Stimulated activated CD4-positive, alpha-beta T cell treated with anti-CD3 and anti-CD28 coated beads, Interleukin-1b, Interleukin-23, amount 100 ng/mL, for 1 hour (primary cell): ENCODE results near the gene ADRB1.

ENCODE experiments used
- DNase-seq, 2 donors: peaks; one replicate each; pipeline ENCODE4 v3.0.0-alpha.2; 2020; ENCODE audit warnings: low read depth in 2 of 2

ADRB1 gene

DNA sequence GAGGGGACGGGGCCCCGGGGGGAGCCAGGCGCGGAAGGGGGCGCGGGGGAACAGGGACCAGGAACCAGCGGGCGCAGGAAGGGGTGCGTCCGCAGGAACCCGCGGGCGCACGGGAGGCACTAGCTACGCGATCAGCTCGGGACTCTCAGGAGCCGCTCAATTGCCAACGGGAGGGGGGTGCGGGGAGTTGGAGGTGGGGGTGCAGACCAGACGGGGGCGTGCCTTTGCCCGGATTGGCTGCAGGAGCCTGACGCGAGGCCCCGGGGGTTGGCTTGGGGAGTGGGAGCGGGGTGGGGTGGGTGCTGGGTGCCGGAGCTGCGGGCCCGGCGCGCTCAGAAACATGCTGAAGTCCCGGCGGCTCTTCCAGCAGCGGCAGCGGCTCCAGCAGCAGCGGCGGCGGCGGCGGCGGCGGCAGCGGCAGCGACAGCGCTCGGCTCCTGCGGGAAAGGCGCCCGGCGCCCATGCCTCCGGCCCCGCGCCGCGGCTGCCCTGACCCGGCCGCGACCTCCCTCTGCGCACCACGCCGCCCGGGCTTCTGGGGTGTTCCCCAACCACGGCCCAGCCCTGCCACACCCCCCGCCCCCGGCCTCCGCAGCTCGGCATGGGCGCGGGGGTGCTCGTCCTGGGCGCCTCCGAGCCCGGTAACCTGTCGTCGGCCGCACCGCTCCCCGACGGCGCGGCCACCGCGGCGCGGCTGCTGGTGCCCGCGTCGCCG, at the start of gene ADRB1:
Gene ADRB1, plus strand, starts transcription at position 335 of the 715 bp plus-strand sequence. Its CDS starts 267 bp downstream, at position 602.
- DNase-seq, result no peak

DNA sequence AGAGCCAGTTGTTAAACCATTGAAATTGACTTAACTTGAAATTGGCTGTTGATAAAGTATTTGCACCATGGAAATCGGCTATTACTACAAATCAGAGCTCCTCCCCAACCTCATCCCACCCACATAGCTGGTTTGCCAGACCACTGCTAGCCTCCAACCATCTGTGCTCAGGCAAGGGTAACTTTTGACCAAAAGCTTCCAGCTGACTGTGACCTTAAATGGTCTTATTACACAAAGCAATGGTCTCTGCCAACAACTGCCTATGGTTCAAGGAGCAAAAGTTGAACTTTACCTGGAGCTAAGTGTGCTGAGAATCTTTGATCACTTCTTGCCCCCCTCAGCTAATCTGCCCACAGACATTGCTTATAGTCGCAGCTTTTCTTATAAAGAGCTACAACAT, 48.5 kb upstream of the ADRB1 start:
- no peak for DNase-seq

DNA sequence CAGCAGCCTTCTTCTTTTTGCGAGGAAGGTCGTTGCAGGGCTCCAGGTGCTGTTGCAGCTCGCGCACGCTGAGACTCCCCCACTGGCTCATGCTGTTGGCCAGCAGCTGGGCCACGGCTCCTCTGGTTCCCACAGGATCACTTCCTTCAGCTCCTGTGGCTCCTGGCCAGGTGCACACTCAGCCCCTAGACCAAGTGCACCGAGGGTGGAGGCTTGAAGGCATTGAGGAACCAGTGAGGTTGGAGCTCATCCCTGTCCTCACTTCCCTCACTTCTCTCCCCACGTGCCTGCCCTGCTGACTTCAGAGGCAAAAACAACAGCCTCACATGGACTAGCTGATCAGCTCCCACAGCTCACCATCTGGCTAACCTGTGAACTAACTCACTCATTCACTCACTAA, 46.2 kb upstream of the ADRB1 start:
- no peak for DNase-seq

DNA sequence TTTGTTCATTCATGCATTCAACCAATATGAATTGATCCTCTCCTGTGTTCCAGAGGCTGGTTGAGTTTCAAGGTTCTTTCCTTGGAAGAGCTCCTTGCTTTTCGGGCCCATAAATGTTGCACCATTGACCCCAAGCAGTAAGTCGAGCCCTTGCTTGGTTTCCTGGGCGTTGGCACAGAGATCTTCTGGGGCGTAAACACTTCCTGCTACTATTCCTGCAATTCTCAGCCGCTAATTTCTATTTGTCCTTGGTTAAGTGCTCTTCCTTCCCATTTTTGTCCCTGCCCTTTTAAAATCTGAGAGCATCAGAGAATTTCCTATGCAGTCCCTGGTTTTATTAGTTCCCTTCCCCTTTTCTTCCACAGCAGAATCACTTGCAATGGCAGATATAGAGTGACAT, 44.1 kb upstream of the ADRB1 start:
- DNase-seq, result no peak

DNA sequence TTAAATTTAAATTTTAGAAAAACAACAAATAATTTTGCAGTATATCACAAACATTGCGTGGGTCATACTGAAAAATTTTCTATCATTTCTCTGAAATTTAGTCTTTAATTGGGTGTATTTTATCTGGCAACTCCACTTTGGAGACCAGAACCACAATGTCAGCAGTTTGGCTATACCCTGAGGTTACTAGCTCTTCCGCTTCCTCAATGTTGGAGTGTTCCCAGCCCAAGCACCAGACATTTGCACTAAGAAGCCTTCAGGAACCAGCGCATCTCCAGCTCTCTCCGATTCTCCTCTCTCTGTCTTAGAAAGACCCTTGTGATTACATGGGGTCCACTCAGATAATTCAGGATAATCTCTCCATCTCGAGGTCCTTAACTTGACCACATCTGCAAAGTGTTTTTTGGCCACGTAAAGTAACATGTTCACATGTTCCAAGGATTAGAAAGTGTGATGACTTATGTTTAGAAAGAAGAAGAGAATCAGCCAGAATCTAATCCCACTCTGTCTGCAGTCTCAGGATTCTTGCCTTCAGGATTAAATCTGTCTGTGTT, 43.1 kb upstream of the ADRB1 start:
- DNase-seq, result no peak

DNA sequence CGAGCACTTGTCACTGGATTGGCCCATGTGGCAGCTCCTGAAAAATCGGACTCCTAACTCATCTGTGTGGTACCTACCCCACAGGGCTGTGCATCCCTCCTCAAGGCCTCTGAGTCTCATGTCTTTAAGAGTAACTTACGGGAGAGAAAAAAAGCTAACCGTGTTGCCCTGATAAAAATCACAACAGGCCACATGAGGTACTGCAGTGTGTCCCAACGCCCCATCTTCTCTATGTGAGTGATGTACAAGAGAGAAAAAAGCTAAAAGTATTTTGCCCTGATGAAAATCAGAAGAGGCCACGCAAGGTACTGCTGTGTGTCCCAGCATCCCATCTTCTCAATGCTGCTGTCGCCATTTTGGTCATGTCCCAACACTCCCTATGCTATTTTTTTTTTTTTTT, 41.2 kb upstream of the ADRB1 start:
- no peak for DNase-seq

DNA sequence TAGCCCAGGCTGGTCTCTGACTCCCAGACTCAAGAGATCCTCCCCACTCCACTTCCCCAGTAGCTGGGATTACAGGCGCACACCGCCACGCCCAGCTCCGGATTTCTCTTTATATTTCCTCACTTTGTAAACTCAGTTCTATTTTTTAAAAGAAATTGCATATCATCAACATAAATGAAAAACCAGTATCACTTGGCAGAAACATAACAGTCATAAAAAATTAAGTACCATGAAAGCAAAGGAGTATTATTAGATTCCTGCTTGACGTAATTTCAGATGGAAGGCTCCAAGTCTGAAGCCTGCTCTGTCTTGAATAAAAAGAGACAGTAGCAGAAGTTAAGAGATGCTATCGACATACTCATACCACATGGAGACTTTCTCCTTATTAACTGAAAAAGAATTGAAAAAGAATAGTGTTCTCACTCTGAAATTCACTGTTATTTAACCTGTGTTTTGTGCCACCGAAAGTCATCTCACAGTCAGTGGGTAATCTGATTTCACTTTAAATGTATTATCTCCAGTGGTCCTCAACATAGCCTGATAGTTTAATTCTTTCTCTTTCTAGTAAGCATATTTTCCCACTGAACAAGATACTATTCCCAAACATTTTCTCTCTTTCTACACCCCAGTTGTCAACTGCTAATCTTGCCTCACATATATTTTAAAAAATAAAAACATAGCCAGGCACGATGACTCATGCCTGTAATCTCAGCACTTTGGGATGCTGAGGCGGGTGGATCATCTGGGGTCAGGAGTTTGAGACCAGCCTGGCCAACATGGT, 40.3 kb upstream of the ADRB1 start:
- no peak for DNase-seq

DNA sequence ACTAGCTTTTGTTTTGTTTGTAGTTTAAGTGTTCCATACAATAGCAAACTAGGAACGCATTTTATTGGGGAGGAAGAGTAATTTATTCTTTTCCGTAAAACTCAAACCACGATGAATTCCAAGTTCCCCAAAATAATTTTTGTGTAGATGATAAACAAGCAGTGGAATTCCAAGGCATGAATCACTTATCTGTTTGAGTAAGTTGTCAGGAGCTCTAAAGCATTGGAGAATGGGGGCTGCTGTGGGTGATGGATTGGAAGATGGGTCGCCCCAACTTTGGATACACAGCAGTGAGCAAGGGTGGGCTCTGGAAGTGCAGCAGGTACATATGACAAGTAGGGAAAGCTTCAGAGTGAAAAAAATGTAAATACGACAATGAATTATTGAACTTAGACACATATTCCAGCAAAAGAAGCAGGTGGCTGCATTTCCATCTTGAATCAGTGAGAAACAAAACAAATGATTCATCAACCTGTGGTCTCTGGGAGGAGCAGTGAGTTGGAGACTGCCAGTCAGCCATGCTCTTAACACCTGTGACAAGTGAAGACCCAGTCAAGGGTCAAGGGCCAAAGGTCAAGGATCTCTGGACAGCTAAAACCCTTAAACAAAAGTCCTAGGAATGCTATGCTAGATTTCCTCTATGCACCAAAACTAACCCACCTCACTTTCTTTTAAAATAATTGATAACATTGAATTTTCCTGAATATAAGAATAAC, 34.2 kb upstream of the ADRB1 start:
- DNase-seq, result no peak

DNA sequence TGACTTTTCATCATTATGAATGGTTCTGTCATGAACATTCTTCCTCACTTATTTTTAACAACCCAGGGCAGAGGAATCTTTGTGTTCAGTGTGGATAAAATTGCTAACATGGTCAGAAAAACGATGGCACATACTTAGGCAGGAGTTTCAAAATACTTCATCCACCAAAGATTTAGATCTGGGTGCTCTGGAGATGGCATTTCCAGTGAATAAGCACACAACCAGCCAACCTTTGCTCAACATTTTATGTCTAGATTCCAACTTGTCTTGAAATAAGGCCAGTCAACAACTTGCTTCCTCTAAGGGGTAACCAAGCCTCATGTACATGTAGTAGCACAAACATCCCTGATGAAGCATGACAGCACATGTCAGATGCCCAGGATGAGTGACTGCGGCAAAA, 33.4 kb upstream of the ADRB1 start:
- DNase-seq, result no peak

DNA sequence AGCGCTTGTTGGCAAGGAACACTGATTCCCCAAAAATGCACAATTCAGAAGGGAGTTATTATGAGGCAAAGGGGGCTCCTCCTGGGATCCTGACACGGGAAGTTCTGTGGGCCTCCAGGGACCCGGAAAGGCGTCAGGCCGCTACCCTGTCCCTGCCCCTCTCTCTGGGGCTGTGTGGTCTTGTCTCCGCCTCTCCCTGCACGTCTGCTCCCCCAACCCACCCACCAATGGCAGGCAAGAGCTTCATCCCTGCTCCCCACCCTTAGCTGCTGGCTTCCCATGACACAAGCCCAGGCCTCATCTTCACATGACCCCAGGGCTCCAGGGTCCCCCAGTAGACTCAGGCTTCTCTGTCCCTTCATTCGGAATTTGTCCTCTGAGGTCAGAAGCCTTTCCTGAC, 31.0 kb upstream of the ADRB1 start:
- DNase-seq, result no peak

DNA sequence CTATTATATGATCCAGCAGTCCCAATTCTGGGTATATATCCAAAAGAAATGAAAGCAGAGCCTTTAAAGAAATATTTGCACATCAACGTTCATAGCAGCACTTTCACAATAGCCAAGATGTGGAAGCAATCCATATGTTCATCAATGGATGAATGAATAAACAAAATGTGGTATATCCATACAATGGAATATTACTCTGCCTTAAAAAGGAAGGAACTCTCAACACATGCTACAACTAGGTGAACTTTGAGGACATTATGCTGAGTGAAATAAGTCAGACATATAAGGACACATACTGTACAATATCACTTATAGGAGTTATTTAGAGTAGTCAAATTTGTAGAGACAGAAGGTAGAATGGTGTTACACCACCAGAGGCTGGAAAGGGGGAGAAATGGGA, 28.0 kb upstream of the ADRB1 start:
- no peak for DNase-seq

DNA sequence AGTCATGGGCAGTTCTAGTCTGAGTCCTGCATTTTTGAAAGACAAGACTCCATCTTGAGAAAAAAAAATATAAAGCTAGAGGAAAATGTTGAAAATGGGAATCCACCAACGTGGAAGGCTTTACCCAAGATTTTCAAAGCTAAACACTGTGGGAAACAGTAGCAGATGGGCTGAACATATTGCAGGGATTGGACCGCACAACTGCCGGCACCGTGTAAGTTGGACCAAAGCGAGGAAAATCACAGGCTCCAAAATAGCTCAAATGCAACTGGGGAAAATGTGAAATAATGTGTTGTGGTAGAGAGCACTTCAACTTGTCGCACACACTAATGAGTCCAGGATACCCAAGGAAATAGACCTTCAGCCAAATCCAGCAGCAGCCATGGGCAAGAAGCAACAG, 26.4 kb upstream of the ADRB1 start:
- DNase-seq, result no peak

DNA sequence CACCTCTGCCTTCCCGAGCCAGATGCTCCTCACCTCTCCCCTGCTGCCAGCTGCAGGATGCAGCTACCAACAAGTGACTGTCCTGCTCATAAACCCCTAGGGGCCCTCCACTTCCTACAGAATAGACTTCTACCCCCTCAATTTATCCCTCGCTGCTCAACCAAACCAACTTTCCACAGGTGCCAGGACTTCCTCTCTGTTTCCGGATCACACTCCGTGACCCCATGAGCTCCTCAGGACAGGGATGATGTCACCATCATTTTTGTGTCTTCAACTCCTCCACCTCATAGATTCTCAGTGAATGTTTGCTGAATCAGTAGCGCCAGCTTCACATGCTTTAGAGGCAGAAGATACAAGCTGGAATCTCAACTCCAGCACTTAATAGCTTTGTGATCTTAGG, 25.8 kb upstream of the ADRB1 start:
- no peak for DNase-seq

DNA sequence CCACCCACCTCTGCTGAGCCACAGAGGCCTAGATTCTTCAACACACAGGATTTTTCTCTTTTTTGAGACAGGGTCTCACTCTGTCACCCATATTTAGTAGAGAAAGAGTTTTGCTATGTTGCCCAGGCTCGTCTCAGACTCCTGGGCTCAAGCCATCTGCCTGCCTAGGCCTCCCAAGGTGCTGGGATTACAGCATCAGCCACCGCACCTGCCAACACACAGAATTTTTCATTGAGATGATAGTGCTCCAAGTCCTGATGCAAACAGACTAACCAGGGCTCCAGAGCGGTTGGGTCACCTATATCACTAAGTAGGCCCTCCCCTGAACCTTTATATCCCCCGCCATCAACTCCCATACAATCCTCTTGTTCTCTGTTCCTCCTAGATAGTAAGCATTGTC, 24.4 kb upstream of the ADRB1 start:
- no peak for DNase-seq

DNA sequence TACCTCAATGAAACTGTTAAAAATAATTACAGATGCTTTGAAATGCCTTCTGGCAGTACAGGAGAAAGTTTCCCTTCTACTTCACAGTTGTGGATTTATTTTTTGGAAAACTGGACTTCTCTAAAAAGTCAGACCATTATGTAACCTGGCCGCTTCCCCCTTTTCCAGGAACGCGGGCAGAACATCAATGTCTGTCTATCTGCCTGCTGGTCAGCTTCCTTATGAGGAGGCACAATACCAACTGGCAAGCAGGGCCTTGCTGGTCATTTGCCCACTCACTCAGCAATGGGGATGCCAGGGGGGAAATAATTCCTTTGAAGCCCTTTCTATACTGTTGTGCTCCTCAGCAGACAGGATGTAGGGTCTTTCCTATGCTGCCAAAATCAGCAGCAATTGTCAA, 22.5 kb upstream of the ADRB1 start:
- DNase-seq, result no peak

DNA sequence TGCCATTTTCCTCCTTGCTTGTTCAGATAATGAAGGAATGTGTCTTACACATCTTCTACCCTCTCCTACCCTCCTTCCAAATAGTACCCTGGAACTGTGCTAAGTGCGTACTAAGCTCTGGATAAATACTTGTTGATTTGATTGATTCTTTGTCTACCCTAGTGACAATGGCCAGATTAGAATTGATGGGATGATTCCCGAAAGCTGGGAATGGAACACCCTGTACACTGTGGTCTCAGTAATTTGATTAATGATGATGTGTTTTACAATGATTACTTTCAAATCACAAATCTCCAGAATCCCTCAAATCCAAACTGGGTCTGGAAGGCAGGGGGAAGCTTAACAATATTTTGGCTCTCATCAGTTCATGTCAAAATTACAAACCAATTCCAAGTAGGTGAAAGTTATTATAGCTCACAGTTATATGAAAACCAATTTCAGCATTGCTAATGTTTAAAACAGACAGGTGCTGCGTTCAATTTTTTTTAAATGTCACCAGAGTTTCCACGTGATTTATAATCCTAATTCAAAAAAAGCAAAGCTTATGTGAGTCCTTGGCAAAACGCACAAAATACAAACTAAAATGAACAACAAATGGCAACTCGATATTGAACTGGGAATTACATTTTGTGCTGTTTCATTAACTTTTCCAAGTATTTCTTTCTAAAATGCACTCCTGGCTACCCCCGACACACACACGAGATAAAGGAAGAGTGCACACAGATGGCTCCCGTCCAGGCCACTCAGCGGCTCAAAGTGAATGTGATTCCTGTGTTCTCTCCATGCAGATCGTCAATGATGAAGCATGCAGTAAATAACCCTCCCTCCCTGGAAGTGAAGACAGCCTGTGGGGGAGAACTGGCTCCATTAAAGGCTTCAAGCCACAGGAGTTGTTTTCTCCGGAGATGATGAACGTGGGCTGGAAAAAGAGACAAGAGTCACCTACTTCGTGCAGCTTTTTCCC, 21.7 kb upstream of the ADRB1 start:
- no peak for DNase-seq

DNA sequence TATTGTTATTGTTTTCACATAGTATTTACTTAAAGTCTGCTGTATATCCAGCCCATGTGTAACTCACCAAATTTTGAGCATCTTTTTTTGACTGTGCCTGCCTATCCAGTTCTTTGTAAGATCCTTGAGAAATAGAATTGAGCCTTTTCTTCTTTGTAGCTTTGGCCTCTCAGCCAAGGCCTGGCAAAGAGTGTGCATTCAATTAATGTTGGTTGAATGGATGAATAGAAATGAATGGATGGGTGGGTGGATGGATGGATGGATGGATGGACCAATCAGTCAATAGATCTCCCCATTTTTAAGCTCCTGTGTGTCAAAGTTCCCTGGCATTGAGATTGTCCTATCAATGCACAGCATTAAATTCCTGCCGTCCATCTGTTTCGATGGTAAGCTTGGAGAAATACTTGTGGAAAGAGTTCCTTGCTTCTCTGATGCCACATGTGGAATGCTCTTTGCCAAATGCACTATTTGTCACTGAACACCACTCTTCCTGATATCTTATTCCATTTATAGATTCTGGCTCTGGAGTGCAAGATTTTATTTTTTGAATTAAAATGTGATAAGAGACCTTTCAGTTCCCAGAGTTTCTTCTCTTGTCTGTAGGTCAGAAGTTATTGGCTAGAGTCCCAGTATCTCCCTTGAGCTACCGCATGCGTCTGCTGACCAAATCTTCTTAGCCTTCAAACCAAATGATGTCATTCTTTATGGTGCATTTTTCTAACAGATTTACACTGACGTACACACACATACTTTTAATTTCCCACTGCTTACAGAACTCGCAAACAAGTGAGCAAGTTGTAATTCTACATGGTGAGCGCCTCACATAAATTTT, 20.7 kb upstream of the ADRB1 start:
- no peak for DNase-seq

DNA sequence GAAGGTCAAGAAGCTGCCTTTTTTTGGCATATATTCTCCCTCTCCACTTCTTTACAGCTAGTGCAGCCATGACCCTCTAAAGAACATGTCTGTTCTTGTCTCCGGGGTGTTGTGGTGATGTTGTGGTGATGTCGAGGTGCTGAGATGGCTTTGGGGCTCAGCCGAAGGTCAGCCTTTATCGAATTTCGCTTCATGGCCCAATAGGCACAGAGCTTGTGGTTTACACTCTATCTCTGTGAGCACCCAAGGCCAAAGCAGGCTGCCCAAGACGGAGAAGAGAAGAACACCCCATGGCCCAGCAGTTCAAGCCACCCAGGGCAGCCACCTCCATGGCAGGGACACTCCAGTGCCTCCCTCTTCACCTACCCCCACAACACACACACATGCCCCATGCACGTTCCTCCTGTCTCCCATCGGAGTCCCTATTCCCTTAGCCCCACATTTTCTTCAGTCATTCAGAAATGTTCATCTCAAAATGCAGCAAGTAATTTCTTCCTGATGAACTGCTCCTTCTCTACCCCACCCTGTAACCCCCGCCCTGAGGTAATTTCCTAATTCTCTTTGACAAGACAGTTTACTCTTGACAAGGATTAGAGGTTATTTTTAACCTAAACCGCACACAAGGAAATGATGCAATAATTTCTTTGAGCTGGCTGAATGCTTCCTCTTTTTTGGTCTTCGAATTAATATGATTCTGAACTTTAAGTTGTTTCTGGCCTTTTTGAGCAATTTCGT, 18.6 kb upstream of the ADRB1 start:
- no peak for DNase-seq

DNA sequence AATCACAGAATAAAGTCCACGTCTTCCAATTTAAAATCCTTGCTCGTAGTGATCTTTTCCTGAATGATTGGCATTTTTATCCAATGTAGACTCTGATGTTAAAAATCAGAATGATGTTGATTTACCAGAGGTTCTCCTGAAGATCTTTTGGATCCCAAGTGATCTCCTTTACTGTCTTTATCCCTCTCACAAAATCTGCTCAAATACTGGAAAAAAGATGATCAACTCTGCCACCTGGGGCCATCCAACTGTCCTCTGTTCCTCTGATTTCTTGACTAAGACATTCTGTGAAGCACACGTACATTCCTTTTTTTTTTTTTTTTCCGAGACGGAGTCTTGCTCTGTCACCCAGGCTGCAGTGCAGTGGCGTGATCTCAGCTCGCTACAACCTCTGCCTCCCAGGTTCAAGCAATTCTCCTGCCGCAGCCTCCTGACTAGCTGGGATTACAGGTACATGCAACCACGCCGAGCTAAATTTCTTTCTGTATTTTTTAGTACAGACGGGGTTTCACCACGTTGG, 18.0 kb upstream of the ADRB1 start:
- DNase-seq, result no peak
